BLaER1 treated with 17β-estradiol and CSF1 and Interleukin-3, amounts not matched to agents 10 nM and 100 nM (cell line): ENCODE results near the gene P2RX7.

ENCODE experiments used
- H3K27ac ChIP-seq, 11 experiments: shearing (Covaris generic); formaldehyde crosslinking; 2 replicates each; pipeline ENCODE4 v1.8.1; 2022
- H3K27me3 ChIP-seq, 11 experiments: shearing (Covaris generic); formaldehyde crosslinking; 2 replicates each; pipeline ENCODE4 v1.8.1; 2022
- H3K36me3 ChIP-seq, 11 experiments: shearing (Covaris generic); formaldehyde crosslinking; 2 replicates each; pipeline ENCODE4 v1.8.1; 2022
- H3K4me1 ChIP-seq, 10 experiments: shearing (Covaris generic); formaldehyde crosslinking; 2 replicates each; pipeline ENCODE4 v1.8.1; 2022
- H3K4me2 ChIP-seq, 11 experiments: shearing (Covaris generic); formaldehyde crosslinking; 2 replicates each; pipeline ENCODE4 v1.8.1; 2022
- H3K4me3 ChIP-seq, 10 experiments: shearing (Covaris generic); formaldehyde crosslinking; 2 replicates each; pipeline ENCODE4 v1.8.1; 2022
- H3K9ac ChIP-seq, 11 experiments: shearing (Covaris generic); formaldehyde crosslinking; 2 replicates each; pipeline ENCODE4 v1.8.1; 2022
- H3K9me3 ChIP-seq, 11 experiments: shearing (Covaris generic); formaldehyde crosslinking; replicated peaks in 1 of 11; 2 replicates each; pipeline ENCODE4 v1.8.1; 2022
- H4K20me1 ChIP-seq, 11 experiments: shearing (Covaris generic); formaldehyde crosslinking; 2 replicates each; pipeline ENCODE4 v1.8.1; 2022
- Cebpa-rat ChIP-seq, 11 experiments: shearing (Covaris generic); IDR thresholded peaks; 2 replicates each; pipeline ENCODE4 v1.8.1; 2022

Gene P2RX7

DNA sequence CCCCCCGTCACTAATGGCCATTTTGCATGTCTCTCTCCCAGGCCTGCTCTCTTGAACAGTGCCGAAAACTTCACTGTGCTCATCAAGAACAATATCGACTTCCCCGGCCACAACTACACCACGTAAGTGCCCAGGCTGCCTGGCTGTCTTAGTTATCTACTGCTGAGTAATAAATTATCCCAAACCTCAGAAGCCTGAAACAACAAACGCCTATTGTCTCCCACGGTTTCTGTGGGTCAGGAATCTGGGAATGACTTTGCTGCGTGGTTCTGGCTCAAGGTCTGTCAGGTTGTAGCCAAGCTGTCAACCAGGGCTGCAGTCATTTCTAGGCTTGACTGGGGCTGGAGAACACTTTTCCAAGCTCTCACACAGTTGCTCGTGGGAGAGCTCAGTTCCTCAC, 32.6 kb downstream of the P2RX7 start:
- no peaks in the 10 kb centered on the region for H3K27me3 ChIP-seq
- H3K9me3 ChIP-seq: peaks cover 0 to 20% (median 0%) of the 10 kb centered on the region in 11 experiments; a peak in 4 of 22 replicates
- peaks cover 0 to 100% (median 11%) of the 10 kb centered on the region in 11 experiments; a peak in 12 of 22 replicates for H3K36me3 ChIP-seq
- no peaks in the 10 kb centered on the region; a peak in 1 of 22 replicates for H4K20me1 ChIP-seq
- H3K9ac ChIP-seq: no peak overlapping the region
- TF ChIP-seq Cebpa-rat (IDR thresholded peaks at IDR 0.05): no peak
- H3K4me1 ChIP-seq: peaks cover 0 to 16% (median under 1%) of the 10 kb centered on the region in 10 experiments; a peak in 11 of 20 replicates
- H3K27ac ChIP-seq: no peak overlapping the region
- H3K4me3 ChIP-seq: no peak overlapping the region
- no peak overlapping the region for H3K4me2 ChIP-seq

DNA sequence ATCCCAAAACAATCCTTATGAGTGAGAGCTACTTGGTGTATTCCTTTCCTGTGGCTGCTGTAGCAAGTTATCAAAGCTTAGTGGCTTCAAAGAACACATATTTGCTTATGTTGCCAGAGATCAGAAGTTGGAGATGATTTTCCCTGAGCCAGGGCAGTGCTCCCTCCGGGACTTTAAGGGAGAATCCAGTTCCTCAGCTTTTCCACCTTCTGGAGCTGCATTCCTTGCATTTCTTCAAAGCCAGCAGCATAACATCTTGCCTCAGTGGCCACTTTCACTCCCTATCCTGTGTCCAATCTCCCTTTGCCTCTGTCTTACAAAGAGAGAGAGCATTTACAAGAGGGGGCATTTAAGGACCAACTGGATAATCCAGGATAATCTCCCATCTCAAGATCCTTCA, 33.7 kb downstream of the P2RX7 start:
- no peak overlapping the region for H3K9ac ChIP-seq
- H3K27me3 ChIP-seq: no peaks in the 10 kb centered on the region
- H4K20me1 ChIP-seq: no peaks in the 10 kb centered on the region; a peak in 1 of 22 replicates
- peaks cover 0 to 20% (median 0%) of the 10 kb centered on the region in 11 experiments; a peak in 4 of 22 replicates for H3K9me3 ChIP-seq
- H3K36me3 ChIP-seq: peaks cover 0 to 100% (median 11%) of the 10 kb centered on the region in 11 experiments; a peak in 12 of 22 replicates
- H3K4me2 ChIP-seq: no peak overlapping the region
- no peak overlapping the region for H3K4me3 ChIP-seq
- H3K27ac ChIP-seq: no peak overlapping the region
- TF ChIP-seq Cebpa-rat (IDR thresholded peaks at IDR 0.05): no peak
- peaks cover 0 to 25% (median 3%) of the 10 kb centered on the region in 10 experiments; a peak in 9 of 20 replicates for H3K4me1 ChIP-seq

DNA sequence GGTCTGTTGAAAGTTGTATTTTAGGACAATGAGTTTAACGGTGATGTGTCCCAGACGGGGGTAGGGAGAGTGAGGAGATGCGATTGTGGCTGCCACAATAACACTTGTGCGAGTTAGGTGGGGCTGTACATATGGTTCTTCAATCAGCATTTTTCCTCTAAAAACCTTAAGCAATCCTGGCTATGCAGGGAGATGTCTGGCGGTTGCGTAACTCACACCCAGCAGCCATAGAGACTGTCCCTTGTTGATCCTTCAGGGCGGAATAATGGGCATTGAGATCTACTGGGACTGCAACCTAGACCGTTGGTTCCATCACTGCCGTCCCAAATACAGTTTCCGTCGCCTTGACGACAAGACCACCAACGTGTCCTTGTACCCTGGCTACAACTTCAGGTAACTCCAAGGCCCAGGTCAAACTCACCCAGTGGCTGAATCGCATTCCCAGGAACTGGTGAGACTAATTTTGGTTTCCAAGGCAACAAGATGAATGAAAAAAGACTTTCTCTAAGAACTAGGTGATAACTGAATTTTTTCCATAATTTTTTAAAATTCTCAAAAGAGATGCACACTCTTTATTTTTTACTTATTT, 34.6 kb downstream of the P2RX7 start:
- Histone ChIP-seq H3K27ac (no peak overlapping the region), H3K9me3 (peaks cover 0 to 20% (median 0%) of the 10 kb centered on the region in 11 experiments; a peak in 4 of 22 replicates), H3K36me3 (peaks cover 0 to 100% (median 11%) of the 10 kb centered on the region in 11 experiments; a peak in 12 of 22 replicates), H3K4me3 (no peak overlapping the region), H3K4me1 (peaks cover 0 to 33% (median 3%) of the 10 kb centered on the region in 10 experiments; a peak in 9 of 20 replicates), H3K4me2 (peak overlapping the region in 1 of 11 experiments; percentile 12; a peak in 1 of 22 replicates), H3K9ac (no peak overlapping the region), H4K20me1 (no peaks in the 10 kb centered on the region; a peak in 1 of 22 replicates), H3K27me3 (no peaks in the 10 kb centered on the region)
- TF ChIP-seq Cebpa-rat (IDR thresholded peaks at IDR 0.05): peak in 9 of 11 experiments; percentile 15 to 62 (median 33); a peak in 9 of 22 replicates

DNA sequence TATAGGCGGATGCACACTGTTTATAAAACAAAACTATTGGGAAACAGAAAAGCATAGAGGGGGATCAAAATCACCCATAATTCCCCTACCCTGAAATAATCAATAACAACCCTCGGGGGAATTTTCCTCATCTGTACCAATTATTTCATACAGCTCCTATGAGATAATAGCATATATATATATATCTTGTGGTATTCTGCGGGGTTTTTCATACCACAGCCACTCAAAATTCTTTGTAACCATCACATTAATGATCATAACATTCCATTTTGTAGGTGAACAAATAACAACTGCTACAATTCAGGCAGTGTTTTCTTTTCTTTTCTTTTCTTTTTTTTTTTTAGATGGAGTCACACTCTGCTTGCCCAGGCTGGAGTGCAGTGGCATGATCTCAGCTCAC, 35.3 kb downstream of the P2RX7 start:
- Histone ChIP-seq H3K9ac (no peak overlapping the region), H3K27me3 (no peaks in the 10 kb centered on the region), H4K20me1 (no peaks in the 10 kb centered on the region; a peak in 1 of 22 replicates), H3K27ac (no peak overlapping the region), H3K4me1 (peaks cover 0 to 34% (median 3%) of the 10 kb centered on the region in 10 experiments; a peak in 10 of 20 replicates), H3K36me3 (peaks cover 0 to 100% (median 11%) of the 10 kb centered on the region in 11 experiments; a peak in 12 of 22 replicates), H3K4me3 (no peak overlapping the region), H3K9me3 (peaks cover 0 to 20% (median 0%) of the 10 kb centered on the region in 11 experiments; a peak in 4 of 22 replicates), H3K4me2 (no peak overlapping the region)
- TF ChIP-seq Cebpa-rat (IDR thresholded peaks at IDR 0.05): no peak

DNA sequence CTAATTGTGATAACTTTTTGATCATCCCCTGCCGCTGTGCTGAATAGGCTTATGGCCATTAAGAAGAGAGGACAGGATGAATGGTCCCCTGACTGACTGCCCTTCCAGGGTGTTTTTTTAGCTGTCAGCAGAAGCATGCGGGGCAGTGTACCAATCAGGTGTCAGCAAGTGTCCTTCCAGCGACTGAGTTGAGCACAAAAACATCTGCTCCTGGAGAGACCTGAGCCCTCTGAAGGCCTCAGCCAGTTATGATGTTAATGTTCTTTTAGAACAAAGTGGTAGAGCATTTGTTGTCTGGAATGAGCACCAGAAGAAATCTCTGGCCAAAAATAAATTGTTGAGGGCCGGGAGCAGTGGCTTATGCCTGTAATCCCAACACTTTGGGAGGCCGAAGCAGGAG, 37.5 kb downstream of the P2RX7 start:
- no peaks in the 10 kb centered on the region; a peak in 1 of 22 replicates for H4K20me1 ChIP-seq
- H3K9me3 ChIP-seq: peaks cover 0 to 5% (median 0%) of the 10 kb centered on the region in 11 experiments; a peak in 3 of 22 replicates
- H3K27me3 ChIP-seq: no peaks in the 10 kb centered on the region
- peaks cover 0 to 99% (median 9%) of the 10 kb centered on the region in 11 experiments; a peak in 12 of 22 replicates for H3K36me3 ChIP-seq
- no peak overlapping the region for H3K9ac ChIP-seq
- H3K4me2 ChIP-seq: peak overlapping the region in 3 of 11 experiments; percentile 8 to 52 (median 27); a peak in 4 of 22 replicates
- TF ChIP-seq Cebpa-rat (IDR thresholded peaks at IDR 0.05): no peak
- H3K4me1 ChIP-seq: peaks cover under 1 to 55% (median 6%) of the 10 kb centered on the region in 10 experiments; a peak in 14 of 20 replicates
- H3K4me3 ChIP-seq: no peak overlapping the region
- H3K27ac ChIP-seq: no peak overlapping the region

DNA sequence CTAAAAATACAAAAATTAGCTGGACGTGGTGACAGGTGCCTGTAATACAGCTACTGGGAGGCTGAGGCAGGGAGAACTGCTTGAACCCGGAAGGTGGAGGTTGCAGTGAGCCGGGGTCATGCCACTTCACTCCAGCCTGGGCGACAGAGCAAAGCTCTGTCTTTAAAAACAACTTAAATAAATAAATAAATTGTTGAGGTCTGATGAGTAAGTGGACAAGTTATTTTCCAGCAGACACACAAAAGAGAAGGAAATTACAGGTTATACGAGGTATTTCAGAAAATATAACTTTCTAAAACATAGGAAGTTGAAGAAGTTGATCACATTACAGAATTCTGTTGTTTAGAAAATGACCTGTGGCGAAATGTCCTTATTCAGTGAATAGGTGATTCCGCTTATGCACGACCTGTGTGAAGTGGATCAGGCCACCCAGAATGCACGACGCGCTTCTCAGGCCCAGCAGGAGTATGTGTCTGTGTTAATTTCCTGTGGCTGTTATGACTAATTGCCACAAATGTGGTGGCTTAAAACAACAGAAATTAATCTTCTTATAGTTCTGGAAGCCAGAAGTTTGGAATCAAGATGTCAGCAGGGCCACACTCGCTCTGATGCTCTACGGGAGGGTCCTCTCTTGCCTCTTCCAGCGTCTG, 38.1 kb downstream of the P2RX7 start:
- Histone ChIP-seq H3K27me3 (no peaks in the 10 kb centered on the region), H4K20me1 (no peaks in the 10 kb centered on the region; a peak in 1 of 22 replicates), H3K36me3 (peaks cover 0 to 95% (median 4%) of the 10 kb centered on the region in 11 experiments; a peak in 10 of 22 replicates), H3K4me2 (peak overlapping the region in 4 of 11 experiments; percentile 8 to 52 (median 30); a peak in 4 of 22 replicates), H3K9ac (no peak overlapping the region), H3K27ac (peak overlapping the region in 2 of 11 experiments; percentile 6 to 7; a peak in 2 of 22 replicates), H3K9me3 (no peaks in the 10 kb centered on the region), H3K4me1 (peaks cover 6 to 61% (median 12%) of the 10 kb centered on the region in 10 experiments), H3K4me3 (no peak overlapping the region)
- no peak for TF ChIP-seq Cebpa-rat (IDR thresholded peaks at IDR 0.05)

DNA sequence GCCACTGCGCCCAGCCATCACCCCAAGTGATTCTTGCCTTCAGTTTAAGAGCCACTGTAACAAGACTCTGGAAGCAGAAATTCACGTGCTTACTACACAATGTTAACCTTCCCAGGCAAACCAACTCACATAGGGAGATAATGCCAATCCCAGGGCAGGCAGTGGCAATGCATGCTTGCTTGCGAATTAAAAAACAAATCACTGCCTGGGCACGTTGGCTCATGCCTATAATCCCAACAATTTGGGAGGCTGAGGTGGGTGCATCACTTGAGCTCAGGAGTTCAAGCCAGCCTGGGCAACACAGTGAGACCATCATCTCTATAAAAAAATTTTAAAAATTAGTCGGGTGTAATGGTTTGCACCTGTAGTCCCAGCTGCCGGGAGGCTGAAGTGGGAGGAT, 39.5 kb downstream of the P2RX7 start:
- no peak for TF ChIP-seq Cebpa-rat (IDR thresholded peaks at IDR 0.05)
- Histone ChIP-seq H3K9me3 (no peaks in the 10 kb centered on the region), H3K27ac (no peak overlapping the region; a peak in 1 of 22 replicates), H3K4me2 (no peak overlapping the region), H4K20me1 (no peaks in the 10 kb centered on the region; a peak in 1 of 22 replicates), H3K36me3 (peaks cover 0 to 95% (median 0%) of the 10 kb centered on the region in 11 experiments; a peak in 6 of 22 replicates), H3K27me3 (no peaks in the 10 kb centered on the region), H3K4me3 (no peak overlapping the region), H3K9ac (no peak overlapping the region), H3K4me1 (peaks cover 14 to 73% (median 25%) of the 10 kb centered on the region in 10 experiments)

DNA sequence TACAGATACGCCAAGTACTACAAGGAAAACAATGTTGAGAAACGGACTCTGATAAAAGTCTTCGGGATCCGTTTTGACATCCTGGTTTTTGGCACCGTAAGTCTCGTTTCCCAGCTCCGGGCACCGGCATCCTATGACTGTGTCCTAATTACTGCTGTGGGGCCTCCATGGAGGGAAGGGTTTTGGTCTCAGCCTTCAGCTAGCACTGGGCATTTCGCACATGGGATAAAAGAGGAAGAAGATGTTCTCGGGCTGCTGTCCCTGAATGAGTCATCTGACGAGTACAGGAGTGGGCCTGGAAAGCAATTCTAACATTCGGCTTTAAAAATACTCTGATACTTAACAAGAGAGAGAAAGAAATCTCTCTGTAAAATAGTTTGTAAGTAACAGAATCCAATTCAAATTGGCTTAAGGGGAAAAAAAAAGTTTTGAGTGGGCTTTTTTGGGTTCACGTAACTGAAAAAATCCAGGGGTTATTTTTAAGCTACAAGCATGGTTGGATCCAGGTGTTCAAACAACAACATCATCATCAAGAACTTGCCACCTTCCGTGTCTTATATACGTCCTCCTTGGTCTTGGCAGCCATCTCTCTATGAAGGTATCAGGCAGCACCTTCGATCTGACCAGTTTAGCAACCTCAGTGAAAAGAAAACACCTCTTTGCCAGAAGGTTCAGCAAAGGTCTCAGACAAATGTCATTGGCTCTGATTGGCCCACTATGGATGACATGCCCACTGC, 42.9 kb downstream of the P2RX7 start:
- Histone ChIP-seq H3K4me2 (peak overlapping the region; percentile 16 to 85 (median 61)), H3K9ac (peak overlapping the region in 4 of 11 experiments; percentile 23 to 57 (median 35); a peak in 5 of 22 replicates), H3K27ac (peak overlapping the region in 7 of 11 experiments; percentile 1 to 76 (median 48); a peak in 10 of 22 replicates), H4K20me1 (no peaks in the 10 kb centered on the region), H3K27me3 (no peaks in the 10 kb centered on the region), H3K4me3 (no peak overlapping the region), H3K9me3 (no peaks in the 10 kb centered on the region), H3K36me3 (peaks cover 0 to 95% (median 0%) of the 10 kb centered on the region in 11 experiments; a peak in 7 of 22 replicates), H3K4me1 (peaks cover 14 to 68% (median 25%) of the 10 kb centered on the region in 10 experiments)
- no peak for TF ChIP-seq Cebpa-rat (IDR thresholded peaks at IDR 0.05)
